Measurements from ENCODE around the gene TGFBR3.
A peak's percentile ranks its signal among the peaks of the same experiment; 100 is the strongest.

TGFBR3 gene

GRCh38 chr1:91700332-91700731 lies 185.6 kb downstream of the TGFBR3 start:
- peak; percentile 36 for TF ChIP-seq CTCF (IDR thresholded peaks at IDR 0.05; ENCODE audit: low read depth, low read length, missing control alignments)
- DNase-seq: peak; percentile 50
- in situ Hi-C loops (cut with HindIII; ENCODE audit: low pct_ligation_motif_present, low sequenced_read_pairs): no loop called here
- Histone ChIP-seq H3K36me3 (replicated peaks) (no peaks in the 10 kb centered on the region), H3K27ac (peak overlapping the region; percentile 72), H3K27me3 (replicated peaks) (no peaks in the 10 kb centered on the region), H3K4me3 (ENCODE audit: low read depth, low read length) (no peak overlapping the region)

- H3K27ac ChIP-seq: peak overlapping the region; percentile 72
- in situ Hi-C loops (cut with HindIII; ENCODE audit: low pct_ligation_motif_present, low sequenced_read_pairs): no loop called here
- no peaks in the 10 kb centered on the region for H3K36me3 ChIP-seq (replicated peaks)
- no peak for TF ChIP-seq CTCF (IDR thresholded peaks at IDR 0.05; ENCODE audit: low read depth, low read length, missing control alignments)
- DNase-seq: peak; percentile 37
- no peaks in the 10 kb centered on the region for H3K27me3 ChIP-seq (replicated peaks)
- H3K4me3 ChIP-seq (ENCODE audit: low read depth, low read length): no peak overlapping the region
Observed at GRCh38 chr1:91699339-91699974, 186.5 kb downstream of the TGFBR3 start.

- no peak for DNase-seq
- H3K27me3 ChIP-seq (replicated peaks): no peaks in the 10 kb centered on the region
- no peaks in the 10 kb centered on the region for H3K36me3 ChIP-seq (replicated peaks)
- no peak overlapping the region for H3K27ac ChIP-seq
- TF ChIP-seq CTCF (IDR thresholded peaks at IDR 0.05; ENCODE audit: low read depth, low read length, missing control alignments): no peak
- no peak overlapping the region for H3K4me3 ChIP-seq (ENCODE audit: low read depth, low read length)
- in situ Hi-C loops (cut with HindIII; ENCODE audit: low pct_ligation_motif_present, low sequenced_read_pairs): no loop called here
Observed at GRCh38 chr1:91697861-91698260, 188.1 kb downstream of the TGFBR3 start.

GRCh38 chr1:91697416-91697815 lies 188.5 kb downstream of the TGFBR3 start:
- H3K4me3 ChIP-seq (ENCODE audit: low read depth, low read length): no peak overlapping the region

GRCh38 chr1:91696321-91696720 lies 189.6 kb downstream of the TGFBR3 start:
- Histone ChIP-seq H3K27ac (no peak overlapping the region), H3K36me3 (replicated peaks) (no peaks in the 10 kb centered on the region), H3K4me3 (ENCODE audit: low read depth, low read length) (no peak overlapping the region), H3K27me3 (replicated peaks) (no peaks in the 10 kb centered on the region)
- in situ Hi-C loops (cut with HindIII; ENCODE audit: low pct_ligation_motif_present, low sequenced_read_pairs): no loop called here
- no peak for TF ChIP-seq CTCF (IDR thresholded peaks at IDR 0.05; ENCODE audit: low read depth, low read length, missing control alignments)
- DNase-seq: no peak

More at GRCh38 chr1:91697416-91697815, 188.5 kb downstream of the TGFBR3 start:
- no peaks in the 10 kb centered on the region for H3K36me3 ChIP-seq (replicated peaks)
- no peak overlapping the region for H3K27ac ChIP-seq
- in situ Hi-C loops (cut with HindIII; ENCODE audit: low pct_ligation_motif_present, low sequenced_read_pairs): no loop called here
- H3K27me3 ChIP-seq (replicated peaks): no peaks in the 10 kb centered on the region
- peak; percentile 14 for DNase-seq
- TF ChIP-seq CTCF (IDR thresholded peaks at IDR 0.05; ENCODE audit: low read depth, low read length, missing control alignments): no peak

GRCh38 chr1:91693557-91693956 lies 192.4 kb downstream of the TGFBR3 start:
- Histone ChIP-seq H3K4me3 (ENCODE audit: low read depth, low read length) (no peak overlapping the region), H3K36me3 (replicated peaks) (no peaks in the 10 kb centered on the region), H3K27ac (no peak overlapping the region), H3K27me3 (replicated peaks) (no peaks in the 10 kb centered on the region)
- TF ChIP-seq CTCF (IDR thresholded peaks at IDR 0.05; ENCODE audit: low read depth, low read length, missing control alignments): no peak
- in situ Hi-C loops (cut with HindIII; ENCODE audit: low pct_ligation_motif_present, low sequenced_read_pairs): no loop called here
- DNase-seq: no peak
